HG03066 (cell line): ENCODE results near the gene ZNF560.
"Not testable (repeated sequence)": the region's sequence is repeated elsewhere in the genome, so short reads cannot be mapped to it uniquely, and the experiment has no call there.

Source experiments
- ATAC-seq: cut with Tn5 transposase; IDR thresholded peaks from one replicate; pipeline ENCODE4 v1.9.1; 2021; ENCODE audit warnings: low read depth; ENCODE audit not compliant: unreplicated experiment

Gene ZNF560

GRCh38 chr19:9498183-9498902 is at the start of gene ZNF560:
Gene ZNF560, minus strand, starts transcription at chr19:9498616. Its CDS starts 23,303 bp downstream, at chr19:9475313.
- no peak for ATAC-seq

- ATAC-seq = no peak
Measured at GRCh38 chr19:9547870-9548269, 49.5 kb upstream of the ZNF560 start.

- ATAC-seq = not testable (repeated sequence)
Measured at GRCh38 chr19:9541281-9541680, 42.9 kb upstream of the ZNF560 start.

GRCh38 chr19:9539921-9540320 is 41.5 kb upstream of the ZNF560 start:
- ATAC-seq = not testable (repeated sequence)

GRCh38 chr19:9539201-9539600 is 40.8 kb upstream of the ZNF560 start:
- ATAC-seq = not testable (repeated sequence)

- ATAC-seq = no peak
Measured at GRCh38 chr19:9538183-9539058, 40.0 kb upstream of the ZNF560 start, which contains the start of gene ZNF426. Gene ZNF426, minus strand, starts transcription at chr19:9538645. Its CDS starts 2,413 bp downstream, at chr19:9536232.

- ATAC-seq = no peak
Measured at GRCh38 chr19:9535934-9536333, 37.5 kb upstream of the ZNF560 start.

GRCh38 chr19:9531933-9532332 is 33.5 kb upstream of the ZNF560 start:
- no peak for ATAC-seq

- no peak for ATAC-seq
Measured at GRCh38 chr19:9528757-9529336, 30.4 kb upstream of the ZNF560 start.

- no peak for ATAC-seq
Measured at GRCh38 chr19:9523885-9524474, 25.6 kb upstream of the ZNF560 start.

GRCh38 chr19:9507285-9507684 is 8.9 kb upstream of the ZNF560 start:
- no peak for ATAC-seq

- ATAC-seq = no peak
Measured at GRCh38 chr19:9500796-9501195, 2.4 kb upstream of the ZNF560 start.

- no peak for ATAC-seq
Measured at GRCh38 chr19:9494096-9494495, 4.3 kb downstream of the ZNF560 start.

- ATAC-seq = no peak
Measured at GRCh38 chr19:9487016-9487415, 11.4 kb downstream of the ZNF560 start.

GRCh38 chr19:9485140-9485539 is 13.3 kb downstream of the ZNF560 start:
- ATAC-seq = no peak

- ATAC-seq = no peak
Measured at GRCh38 chr19:9474975-9475374, 23.4 kb downstream of the ZNF560 start.

- ATAC-seq = no peak
Measured at GRCh38 chr19:9467161-9467560, 31.3 kb downstream of the ZNF560 start.

- ATAC-seq = no peak
Measured at GRCh38 chr19:9461938-9462337, 36.5 kb downstream of the ZNF560 start.

- no peak for ATAC-seq
Measured at GRCh38 chr19:9456018-9456689, 42.3 kb downstream of the ZNF560 start.

- ATAC-seq = no peak
Measured at GRCh38 chr19:9453953-9454352, 44.5 kb downstream of the ZNF560 start.
